HEK293 (cell line): ENCODE data around the gene DHPS.

Experiments
- GLIS1 ChIP-seq: fragments of 450-650 bp; formaldehyde crosslinking; IDR thresholded peaks from 2 replicates; pipeline ENCODE4 v1.5.1; 2016; ENCODE audit warnings: missing biosample characterization, missing genetic modification characterization
- MYNN ChIP-seq: fragments of 450-650 bp; formaldehyde crosslinking; IDR thresholded peaks from 2 replicates; pipeline ENCODE4 v1.5.1; 2016; ENCODE audit warnings: missing biosample characterization, missing genetic modification characterization, borderline replicate concordance
- SALL2 ChIP-seq: fragments of 450-650 bp; formaldehyde crosslinking; IDR thresholded peaks from 2 replicates; pipeline ENCODE4 v1.5.0; 2017; ENCODE audit warnings: missing biosample characterization, mild to moderate bottlenecking, missing genetic modification characterization, borderline replicate concordance
- ZNF112 ChIP-seq: fragments of 450-650 bp; formaldehyde crosslinking; IDR thresholded peaks from 2 replicates; pipeline ENCODE4 v1.5.0; 2017; ENCODE audit warnings: missing biosample characterization, missing genetic modification characterization
- ZNF184 ChIP-seq: fragments of 450-650 bp; IDR thresholded peaks from 2 replicates; pipeline ENCODE4 v1.5.1; 2018; ENCODE audit warnings: missing biosample characterization, mild to moderate bottlenecking, missing genetic modification characterization
- ZNF2 ChIP-seq: fragments of 450-650 bp; formaldehyde crosslinking; IDR thresholded peaks from 2 replicates; pipeline ENCODE4 v1.5.1; 2016; ENCODE audit warnings: missing biosample characterization, missing genetic modification characterization
- ZNF239 ChIP-seq: fragments of 450-650 bp; formaldehyde crosslinking; IDR thresholded peaks from 2 replicates; pipeline ENCODE4 v1.5.1; 2016; ENCODE audit warnings: missing biosample characterization, missing genetic modification characterization
- ZNF302 ChIP-seq: fragments of 450-650 bp; formaldehyde crosslinking; IDR thresholded peaks from 2 replicates; pipeline ENCODE4 v1.5.1; 2016; ENCODE audit warnings: missing biosample characterization, missing genetic modification characterization, low read depth
- ZNF354C ChIP-seq: fragments of 450-650 bp; formaldehyde crosslinking; IDR thresholded peaks from 2 replicates; pipeline ENCODE4 v1.5.1; 2016; ENCODE audit warnings: missing biosample characterization, missing genetic modification characterization, low read depth, borderline replicate concordance
- ZNF391 ChIP-seq: fragments of 450-650 bp; formaldehyde crosslinking; IDR thresholded peaks from 2 replicates; pipeline ENCODE4 v1.5.1; 2016; ENCODE audit warnings: low read depth, missing biosample characterization, missing genetic modification characterization, borderline replicate concordance
- ZNF510 ChIP-seq: fragments of 450-650 bp; formaldehyde crosslinking; IDR thresholded peaks from 2 replicates; pipeline ENCODE4 v1.5.1; 2018; ENCODE audit warnings: mild to moderate bottlenecking, missing genetic modification characterization, missing biosample characterization; ENCODE audit not compliant: insufficient replicate concordance
- ZNF558 ChIP-seq: fragments of 450-650 bp; formaldehyde crosslinking; IDR thresholded peaks from 2 replicates; pipeline ENCODE4 v1.5.1; 2016; ENCODE audit warnings: missing biosample characterization, missing genetic modification characterization
- ZNF560 ChIP-seq: fragments of 450-650 bp; formaldehyde crosslinking; IDR thresholded peaks from 2 replicates; pipeline ENCODE4 v1.5.1; 2017; ENCODE audit warnings: missing biosample characterization, missing genetic modification characterization, borderline replicate concordance
- ZNF677 ChIP-seq: fragments of 450-650 bp; IDR thresholded peaks from 2 replicates; pipeline ENCODE4 v1.5.0; 2018; ENCODE audit warnings: missing biosample characterization, mild to moderate bottlenecking, missing genetic modification characterization, moderate library complexity
- TF ChIP-seq, protein P1 (sequence below): sonication (generic); formaldehyde crosslinking; IDR thresholded peaks from 2 replicates; pipeline ENCODE4 v1.8.1; 2022; ENCODE audit warnings: mild to moderate bottlenecking, moderate library complexity, missing genetic modification reagents
- TF ChIP-seq, protein P2 (sequence below): fragments of 450-650 bp; formaldehyde crosslinking; IDR thresholded peaks from 2 replicates; pipeline ENCODE4 v1.5.1; 2016; ENCODE audit warnings: missing biosample characterization, missing genetic modification characterization
- TF ChIP-seq, protein P3 (sequence below): fragments of 450-650 bp; formaldehyde crosslinking; IDR thresholded peaks from 2 replicates; pipeline ENCODE4 v1.5.1; 2016; ENCODE audit warnings: missing biosample characterization, missing genetic modification characterization
- TF ChIP-seq, protein P4 (sequence below): fragments of 450-650 bp; formaldehyde crosslinking; IDR thresholded peaks from 2 replicates; pipeline ENCODE4 v1.5.1; 2016; ENCODE audit warnings: missing biosample characterization, missing genetic modification characterization
- TF ChIP-seq, protein P5 (sequence below): fragments of 450-650 bp; formaldehyde crosslinking; optimal IDR thresholded peaks from 2 replicates; pipeline ENCODE3; 2016; ENCODE audit warnings: missing biosample characterization, mild to moderate bottlenecking, missing genetic modification characterization
- TF ChIP-seq, protein P6 (sequence below): fragments of 450-650 bp; formaldehyde crosslinking; IDR thresholded peaks from 2 replicates; pipeline ENCODE4 v1.5.1; 2017; ENCODE audit warnings: missing biosample characterization, missing genetic modification characterization
- TF ChIP-seq, protein P7 (sequence below): fragments of 450-650 bp; formaldehyde crosslinking; IDR thresholded peaks from 2 replicates; pipeline ENCODE4 v1.5.1; 2016; ENCODE audit warnings: missing biosample characterization, missing genetic modification characterization, borderline replicate concordance
- TF ChIP-seq, protein P8 (sequence below): fragments of 450-650 bp; formaldehyde crosslinking; IDR thresholded peaks from 2 replicates; pipeline ENCODE4 v1.5.1; 2016; ENCODE audit warnings: missing biosample characterization, missing genetic modification characterization

DHPS gene

DNA sequence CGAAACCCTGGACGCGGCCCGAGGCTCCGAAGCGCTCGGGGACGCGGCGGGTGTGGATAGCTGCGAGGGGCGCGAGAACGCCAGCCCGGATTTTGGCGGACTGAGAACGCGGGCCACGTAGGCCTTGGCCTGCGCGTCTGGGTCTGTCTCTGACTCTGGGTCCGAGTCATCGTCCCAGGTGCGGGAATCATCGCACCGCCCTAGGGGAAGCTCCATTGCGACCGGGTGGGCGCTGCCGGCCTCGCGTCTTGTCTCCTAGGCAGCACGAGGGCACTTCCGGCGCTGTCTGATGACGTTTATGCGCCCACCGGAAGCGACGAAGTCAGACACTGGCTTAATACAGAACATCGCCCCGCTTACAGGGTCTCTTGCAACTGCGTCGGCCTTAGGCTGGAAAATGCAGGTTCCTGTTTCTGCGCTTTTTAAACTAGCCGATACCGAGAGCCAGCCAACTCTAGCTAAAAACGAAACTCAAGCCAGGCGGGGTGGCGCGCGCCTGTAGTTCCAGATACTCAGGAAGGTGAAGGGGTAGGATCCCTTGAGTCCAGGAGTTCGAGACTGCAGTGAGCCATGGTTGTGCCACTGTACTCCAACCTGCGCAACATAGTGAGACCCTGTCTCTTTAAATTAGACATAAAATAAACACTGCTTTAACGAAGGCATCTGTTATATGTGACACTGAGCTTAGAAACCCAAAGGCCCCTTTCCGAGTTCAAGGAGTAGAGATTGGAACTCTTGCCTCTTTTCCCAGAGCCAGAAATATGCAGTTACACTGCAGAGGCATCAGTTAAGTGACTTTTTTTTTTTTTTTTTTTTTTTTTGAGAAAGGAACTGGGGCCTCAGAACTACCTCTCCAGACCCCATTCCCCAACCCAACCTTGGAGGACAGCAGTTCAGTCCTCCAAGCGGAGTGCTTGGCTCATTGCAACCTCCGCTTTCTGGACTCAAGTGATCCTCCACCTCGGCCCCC lies 15.0 kb upstream of the DHPS start, which contains the start of gene FBXW9 (continued):
- TF ChIP-seq, protein P1, sequence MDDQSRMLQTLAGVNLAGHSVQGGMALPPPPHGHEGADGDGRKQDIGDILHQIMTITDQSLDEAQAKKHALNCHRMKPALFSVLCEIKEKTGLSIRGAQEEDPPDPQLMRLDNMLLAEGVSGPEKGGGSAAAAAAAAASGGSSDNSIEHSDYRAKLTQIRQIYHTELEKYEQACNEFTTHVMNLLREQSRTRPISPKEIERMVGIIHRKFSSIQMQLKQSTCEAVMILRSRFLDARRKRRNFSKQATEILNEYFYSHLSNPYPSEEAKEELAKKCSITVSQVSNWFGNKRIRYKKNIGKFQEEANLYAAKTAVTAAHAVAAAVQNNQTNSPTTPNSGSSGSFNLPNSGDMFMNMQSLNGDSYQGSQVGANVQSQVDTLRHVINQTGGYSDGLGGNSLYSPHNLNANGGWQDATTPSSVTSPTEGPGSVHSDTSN (CRISPR knock-in tag), result 0 out of 2 replicates have a peak, but pooled peaks have one; percentile 16
- TF ChIP-seq ZNF2 (tag by site-specific recombination) (peak; percentile 60; the same call in 1 of the 2 replicates), ZNF302 (tag by site-specific recombination) (no peak), ZNF677 (tag by site-specific recombination) (no peak), ZNF391 (tag by site-specific recombination) (peak; percentile 26; the same call in 1 of the 2 replicates), MYNN (tag by site-specific recombination) (no peak), GLIS1 (tag by site-specific recombination) (peak; percentile 13; the same call in 1 of the 2 replicates), ZNF112 (tag by site-specific recombination) (no peak), SALL2 (tag by site-specific recombination) (no peak), ZNF239 (tag by site-specific recombination) (no peak), ZNF354C (no peak), ZNF558 (tag by site-specific recombination) (no peak), ZNF560 (tag by site-specific recombination) (no peak), ZNF510 (tag by site-specific recombination) (no peak), ZNF184 (tag by site-specific recombination) (no peak)
- TF ChIP-seq, protein P2, sequence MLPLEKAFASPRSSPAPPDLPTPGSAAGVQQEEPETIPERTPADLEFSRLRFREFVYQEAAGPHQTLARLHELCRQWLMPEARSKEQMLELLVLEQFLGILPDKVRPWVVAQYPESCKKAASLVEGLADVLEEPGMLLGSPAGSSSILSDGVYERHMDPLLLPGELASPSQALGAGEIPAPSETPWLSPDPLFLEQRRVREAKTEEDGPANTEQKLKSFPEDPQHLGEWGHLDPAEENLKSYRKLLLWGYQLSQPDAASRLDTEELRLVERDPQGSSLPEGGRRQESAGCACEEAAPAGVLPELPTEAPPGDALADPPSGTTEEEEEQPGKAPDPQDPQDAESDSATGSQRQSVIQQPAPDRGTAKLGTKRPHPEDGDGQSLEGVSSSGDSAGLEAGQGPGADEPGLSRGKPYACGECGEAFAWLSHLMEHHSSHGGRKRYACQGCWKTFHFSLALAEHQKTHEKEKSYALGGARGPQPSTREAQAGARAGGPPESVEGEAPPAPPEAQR (tag by site-specific recombination), result no peak
- TF ChIP-seq, protein P3, sequence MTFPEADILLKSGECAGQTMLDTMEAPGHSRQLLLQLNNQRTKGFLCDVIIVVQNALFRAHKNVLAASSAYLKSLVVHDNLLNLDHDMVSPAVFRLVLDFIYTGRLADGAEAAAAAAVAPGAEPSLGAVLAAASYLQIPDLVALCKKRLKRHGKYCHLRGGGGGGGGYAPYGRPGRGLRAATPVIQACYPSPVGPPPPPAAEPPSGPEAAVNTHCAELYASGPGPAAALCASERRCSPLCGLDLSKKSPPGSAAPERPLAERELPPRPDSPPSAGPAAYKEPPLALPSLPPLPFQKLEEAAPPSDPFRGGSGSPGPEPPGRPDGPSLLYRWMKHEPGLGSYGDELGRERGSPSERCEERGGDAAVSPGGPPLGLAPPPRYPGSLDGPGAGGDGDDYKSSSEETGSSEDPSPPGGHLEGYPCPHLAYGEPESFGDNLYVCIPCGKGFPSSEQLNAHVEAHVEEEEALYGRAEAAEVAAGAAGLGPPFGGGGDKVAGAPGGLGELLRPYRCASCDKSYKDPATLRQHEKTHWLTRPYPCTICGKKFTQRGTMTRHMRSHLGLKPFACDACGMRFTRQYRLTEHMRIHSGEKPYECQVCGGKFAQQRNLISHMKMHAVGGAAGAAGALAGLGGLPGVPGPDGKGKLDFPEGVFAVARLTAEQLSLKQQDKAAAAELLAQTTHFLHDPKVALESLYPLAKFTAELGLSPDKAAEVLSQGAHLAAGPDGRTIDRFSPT (tag by site-specific recombination), result no peak
- TF ChIP-seq, protein P4, sequence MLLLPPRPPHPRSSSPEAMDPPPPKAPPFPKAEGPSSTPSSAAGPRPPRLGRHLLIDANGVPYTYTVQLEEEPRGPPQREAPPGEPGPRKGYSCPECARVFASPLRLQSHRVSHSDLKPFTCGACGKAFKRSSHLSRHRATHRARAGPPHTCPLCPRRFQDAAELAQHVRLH, result peak; percentile 74; the same call in 1 of the 2 replicates
- TF ChIP-seq, protein P5, sequence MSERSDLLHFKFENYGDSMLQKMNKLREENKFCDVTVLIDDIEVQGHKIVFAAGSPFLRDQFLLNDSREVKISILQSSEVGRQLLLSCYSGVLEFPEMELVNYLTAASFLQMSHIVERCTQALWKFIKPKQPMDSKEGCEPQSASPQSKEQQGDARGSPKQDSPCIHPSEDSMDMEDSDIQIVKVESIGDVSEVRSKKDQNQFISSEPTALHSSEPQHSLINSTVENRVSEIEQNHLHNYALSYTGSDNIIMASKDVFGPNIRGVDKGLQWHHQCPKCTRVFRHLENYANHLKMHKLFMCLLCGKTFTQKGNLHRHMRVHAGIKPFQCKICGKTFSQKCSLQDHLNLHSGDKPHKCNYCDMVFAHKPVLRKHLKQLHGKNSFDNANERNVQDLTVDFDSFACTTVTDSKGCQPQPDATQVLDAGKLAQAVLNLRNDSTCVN (tag by site-specific recombination), result peak; percentile 53
- TF ChIP-seq, protein P6, sequence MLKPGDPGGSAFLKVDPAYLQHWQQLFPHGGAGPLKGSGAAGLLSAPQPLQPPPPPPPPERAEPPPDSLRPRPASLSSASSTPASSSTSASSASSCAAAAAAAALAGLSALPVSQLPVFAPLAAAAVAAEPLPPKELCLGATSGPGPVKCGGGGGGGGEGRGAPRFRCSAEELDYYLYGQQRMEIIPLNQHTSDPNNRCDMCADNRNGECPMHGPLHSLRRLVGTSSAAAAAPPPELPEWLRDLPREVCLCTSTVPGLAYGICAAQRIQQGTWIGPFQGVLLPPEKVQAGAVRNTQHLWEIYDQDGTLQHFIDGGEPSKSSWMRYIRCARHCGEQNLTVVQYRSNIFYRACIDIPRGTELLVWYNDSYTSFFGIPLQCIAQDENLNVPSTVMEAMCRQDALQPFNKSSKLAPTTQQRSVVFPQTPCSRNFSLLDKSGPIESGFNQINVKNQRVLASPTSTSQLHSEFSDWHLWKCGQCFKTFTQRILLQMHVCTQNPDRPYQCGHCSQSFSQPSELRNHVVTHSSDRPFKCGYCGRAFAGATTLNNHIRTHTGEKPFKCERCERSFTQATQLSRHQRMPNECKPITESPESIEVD, result no peak
- TF ChIP-seq, protein P7, sequence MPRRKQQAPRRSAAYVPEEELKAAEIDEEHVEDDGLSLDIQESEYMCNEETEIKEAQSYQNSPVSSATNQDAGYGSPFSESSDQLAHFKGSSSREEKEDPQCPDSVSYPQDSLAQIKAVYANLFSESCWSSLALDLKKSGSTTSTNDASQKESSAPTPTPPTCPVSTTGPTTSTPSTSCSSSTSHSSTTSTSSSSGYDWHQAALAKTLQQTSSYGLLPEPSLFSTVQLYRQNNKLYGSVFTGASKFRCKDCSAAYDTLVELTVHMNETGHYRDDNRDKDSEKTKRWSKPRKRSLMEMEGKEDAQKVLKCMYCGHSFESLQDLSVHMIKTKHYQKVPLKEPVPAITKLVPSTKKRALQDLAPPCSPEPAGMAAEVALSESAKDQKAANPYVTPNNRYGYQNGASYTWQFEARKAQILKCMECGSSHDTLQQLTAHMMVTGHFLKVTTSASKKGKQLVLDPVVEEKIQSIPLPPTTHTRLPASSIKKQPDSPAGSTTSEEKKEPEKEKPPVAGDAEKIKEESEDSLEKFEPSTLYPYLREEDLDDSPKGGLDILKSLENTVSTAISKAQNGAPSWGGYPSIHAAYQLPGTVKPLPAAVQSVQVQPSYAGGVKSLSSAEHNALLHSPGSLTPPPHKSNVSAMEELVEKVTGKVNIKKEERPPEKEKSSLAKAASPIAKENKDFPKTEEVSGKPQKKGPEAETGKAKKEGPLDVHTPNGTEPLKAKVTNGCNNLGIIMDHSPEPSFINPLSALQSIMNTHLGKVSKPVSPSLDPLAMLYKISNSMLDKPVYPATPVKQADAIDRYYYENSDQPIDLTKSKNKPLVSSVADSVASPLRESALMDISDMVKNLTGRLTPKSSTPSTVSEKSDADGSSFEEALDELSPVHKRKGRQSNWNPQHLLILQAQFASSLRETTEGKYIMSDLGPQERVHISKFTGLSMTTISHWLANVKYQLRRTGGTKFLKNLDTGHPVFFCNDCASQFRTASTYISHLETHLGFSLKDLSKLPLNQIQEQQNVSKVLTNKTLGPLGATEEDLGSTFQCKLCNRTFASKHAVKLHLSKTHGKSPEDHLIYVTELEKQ (tag by site-specific recombination), result no peak
- TF ChIP-seq, protein P8, sequence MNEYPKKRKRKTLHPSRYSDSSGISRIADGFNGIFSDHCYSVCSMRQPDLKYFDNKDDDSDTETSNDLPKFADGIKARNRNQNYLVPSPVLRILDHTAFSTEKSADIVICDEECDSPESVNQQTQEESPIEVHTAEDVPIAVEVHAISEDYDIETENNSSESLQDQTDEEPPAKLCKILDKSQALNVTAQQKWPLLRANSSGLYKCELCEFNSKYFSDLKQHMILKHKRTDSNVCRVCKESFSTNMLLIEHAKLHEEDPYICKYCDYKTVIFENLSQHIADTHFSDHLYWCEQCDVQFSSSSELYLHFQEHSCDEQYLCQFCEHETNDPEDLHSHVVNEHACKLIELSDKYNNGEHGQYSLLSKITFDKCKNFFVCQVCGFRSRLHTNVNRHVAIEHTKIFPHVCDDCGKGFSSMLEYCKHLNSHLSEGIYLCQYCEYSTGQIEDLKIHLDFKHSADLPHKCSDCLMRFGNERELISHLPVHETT (tag by site-specific recombination), result peak; percentile 47; the same call in 1 of the 2 replicates
